22Rv1 (cell line): ENCODE results near the gene OR5A2.

ENCODE experiments used
- CTCF ChIP-seq: fragments of 450-650 bp; IDR thresholded peaks from 2 replicates; pipeline ENCODE4 v1.5.1; 2017; ENCODE audit warnings: mild to moderate bottlenecking
- ZFX ChIP-seq: fragments of 450-650 bp; IDR thresholded peaks from 2 replicates; pipeline ENCODE4 v1.6.1; 2017; ENCODE audit warnings: antibody characterized with exemption, borderline replicate concordance

- TF ChIP-seq CTCF = no peak
- TF ChIP-seq ZFX = no peak
Observed at GRCh38 chr11:59415111-59415510, 11.1 kb downstream of the OR5A2 start.
